ENCODE data around the gene AGMAT. TPM values are rescaled to one million over a fixed set of nuclear protein-coding genes. Genes with fewer than 3 reads are reported as not detected.

Gene AGMAT
- polyA plus RNA-seq (2013, experiment 1 of 2), result 0.81 TPM
- 0.66 TPM for polyA plus RNA-seq (2013, experiment 2 of 2)

GRCh38 chr1:15584489-15585363 is at the start of gene AGMAT:
Gene AGMAT (minus strand): TSS chr1:15585051. CDS start chr1:15584967, 84 bp downstream.
- no peak within 1 kb of the TSS for H3K27ac ChIP-seq (ENCODE audit: low read depth, low read length, severe bottlenecking)
- H3K36me3 ChIP-seq (ENCODE audit: control insufficient read depth, insufficient read depth, low read length), result peaks cover 4% of the 10 kb centered on the region
- 4 to 8% methylated on average over 58 to 65 of the region's 68 CpGs for WGBS, 2 experiments (ENCODE audit: insufficient coverage in 2 of 2)
- H3K4me1 ChIP-seq (ENCODE audit: control insufficient read depth, insufficient read depth, low read length, poor library complexity, severe bottlenecking), result no peaks in the 10 kb centered on the region
- H3K9me3 ChIP-seq (ENCODE audit: control insufficient read depth, low read length), result no peaks in the 10 kb centered on the region
- H3K4me3 ChIP-seq (ENCODE audit: extremely low read depth, insufficient read depth, low read length, poor library complexity, severe bottlenecking), result peak within 1 kb of the TSS; percentile 46

GRCh38 chr1:15633756-15634420 is 49.0 kb upstream of the AGMAT start:
- Histone ChIP-seq H3K4me3 (ENCODE audit: extremely low read depth, insufficient read depth, low read length, poor library complexity, severe bottlenecking) (no peak overlapping the region), H3K9me3 (ENCODE audit: control insufficient read depth, low read length) (no peaks in the 10 kb centered on the region), H3K4me1 (ENCODE audit: control insufficient read depth, insufficient read depth, low read length, poor library complexity, severe bottlenecking) (no peaks in the 10 kb centered on the region), H3K27ac (ENCODE audit: low read depth, low read length, severe bottlenecking) (no peak overlapping the region), H3K36me3 (ENCODE audit: control insufficient read depth, insufficient read depth, low read length) (peaks cover 95% of the 10 kb centered on the region)
- 92 to 94% methylated on average over 6 to 8 of the region's 9 CpGs for WGBS, 2 experiments (ENCODE audit: insufficient coverage in 2 of 2)

- Histone ChIP-seq H3K27ac (ENCODE audit: low read depth, low read length, severe bottlenecking) (no peak overlapping the region), H3K4me1 (ENCODE audit: control insufficient read depth, insufficient read depth, low read length, poor library complexity, severe bottlenecking) (no peaks in the 10 kb centered on the region), H3K9me3 (ENCODE audit: control insufficient read depth, low read length) (no peaks in the 10 kb centered on the region), H3K4me3 (ENCODE audit: extremely low read depth, insufficient read depth, low read length, poor library complexity, severe bottlenecking) (no peak overlapping the region), H3K36me3 (ENCODE audit: control insufficient read depth, insufficient read depth, low read length) (peaks cover 65% of the 10 kb centered on the region)
- WGBS, 2 experiments (ENCODE audit: insufficient coverage in 2 of 2), result no CpG with 5 or more reads among the region's 1 CpG
Observed at GRCh38 chr1:15628003-15628402, 43.2 kb upstream of the AGMAT start.

- Histone ChIP-seq H3K36me3 (ENCODE audit: control insufficient read depth, insufficient read depth, low read length) (peaks cover 62% of the 10 kb centered on the region), H3K4me1 (ENCODE audit: control insufficient read depth, insufficient read depth, low read length, poor library complexity, severe bottlenecking) (no peaks in the 10 kb centered on the region), H3K27ac (ENCODE audit: low read depth, low read length, severe bottlenecking) (no peak overlapping the region), H3K9me3 (ENCODE audit: control insufficient read depth, low read length) (no peaks in the 10 kb centered on the region), H3K4me3 (ENCODE audit: extremely low read depth, insufficient read depth, low read length, poor library complexity, severe bottlenecking) (no peak overlapping the region)
- WGBS, 2 experiments (ENCODE audit: insufficient coverage in 2 of 2), result 92 to 100% methylated on average over 1 to 2 of the region's 4 CpGs
Observed at GRCh38 chr1:15627343-15627988, 42.6 kb upstream of the AGMAT start.

- no peak overlapping the region for H3K27ac ChIP-seq (ENCODE audit: low read depth, low read length, severe bottlenecking)
- WGBS, 2 experiments (ENCODE audit: insufficient coverage in 2 of 2), result 93 to 94% methylated on average over 5 to 7 of the region's 11 CpGs
Observed at GRCh38 chr1:15626269-15626950, 41.6 kb upstream of the AGMAT start.

GRCh38 chr1:15625056-15625917 is 40.4 kb upstream of the AGMAT start:
- Histone ChIP-seq H3K4me3 (ENCODE audit: extremely low read depth, insufficient read depth, low read length, poor library complexity, severe bottlenecking) (no peak overlapping the region), H3K36me3 (ENCODE audit: control insufficient read depth, insufficient read depth, low read length) (peaks cover 40% of the 10 kb centered on the region), H3K27ac (ENCODE audit: low read depth, low read length, severe bottlenecking) (no peak overlapping the region), H3K4me1 (ENCODE audit: control insufficient read depth, insufficient read depth, low read length, poor library complexity, severe bottlenecking) (no peaks in the 10 kb centered on the region), H3K9me3 (ENCODE audit: control insufficient read depth, low read length) (no peaks in the 10 kb centered on the region)
- 90 to 96% methylated on average over 9 to 12 of the region's 13 CpGs for WGBS, 2 experiments (ENCODE audit: insufficient coverage in 2 of 2)

More at GRCh38 chr1:15626269-15626950, 41.6 kb upstream of the AGMAT start:
- Histone ChIP-seq H3K4me1 (ENCODE audit: control insufficient read depth, insufficient read depth, low read length, poor library complexity, severe bottlenecking) (no peaks in the 10 kb centered on the region), H3K4me3 (ENCODE audit: extremely low read depth, insufficient read depth, low read length, poor library complexity, severe bottlenecking) (no peak overlapping the region), H3K36me3 (ENCODE audit: control insufficient read depth, insufficient read depth, low read length) (peaks cover 51% of the 10 kb centered on the region), H3K9me3 (ENCODE audit: control insufficient read depth, low read length) (no peaks in the 10 kb centered on the region)

GRCh38 chr1:15624133-15624714 is 39.4 kb upstream of the AGMAT start:
- Histone ChIP-seq H3K4me3 (ENCODE audit: extremely low read depth, insufficient read depth, low read length, poor library complexity, severe bottlenecking) (no peak overlapping the region), H3K4me1 (ENCODE audit: control insufficient read depth, insufficient read depth, low read length, poor library complexity, severe bottlenecking) (peaks cover 8% of the 10 kb centered on the region), H3K27ac (ENCODE audit: low read depth, low read length, severe bottlenecking) (no peak overlapping the region), H3K36me3 (ENCODE audit: control insufficient read depth, insufficient read depth, low read length) (peaks cover 31% of the 10 kb centered on the region), H3K9me3 (ENCODE audit: control insufficient read depth, low read length) (no peaks in the 10 kb centered on the region)
- WGBS, 2 experiments (ENCODE audit: insufficient coverage in 2 of 2), result 95 to 100% methylated on average over 1 to 3 of the region's 3 CpGs

- Histone ChIP-seq H3K36me3 (ENCODE audit: control insufficient read depth, insufficient read depth, low read length) (peaks cover 26% of the 10 kb centered on the region), H3K4me1 (ENCODE audit: control insufficient read depth, insufficient read depth, low read length, poor library complexity, severe bottlenecking) (peaks cover 8% of the 10 kb centered on the region), H3K4me3 (ENCODE audit: extremely low read depth, insufficient read depth, low read length, poor library complexity, severe bottlenecking) (no peak overlapping the region), H3K9me3 (ENCODE audit: control insufficient read depth, low read length) (no peaks in the 10 kb centered on the region), H3K27ac (ENCODE audit: low read depth, low read length, severe bottlenecking) (no peak overlapping the region)
- 60% methylated on average over 1 of the region's 6 CpGs; no CpG with 5 or more reads in 1 of the 2 experiments for WGBS, 2 experiments (ENCODE audit: insufficient coverage in 2 of 2)
Observed at GRCh38 chr1:15623435-15623834, 38.6 kb upstream of the AGMAT start.

GRCh38 chr1:15622712-15623373 is 38.0 kb upstream of the AGMAT start:
- H3K4me1 ChIP-seq (ENCODE audit: control insufficient read depth, insufficient read depth, low read length, poor library complexity, severe bottlenecking), result peaks cover 8% of the 10 kb centered on the region
- 96% methylated on average over 5 of the region's 7 CpGs for WGBS, 2 experiments (ENCODE audit: insufficient coverage in 2 of 2)

More at GRCh38 chr1:15622712-15623373, 38.0 kb upstream of the AGMAT start:
- H3K27ac ChIP-seq (ENCODE audit: low read depth, low read length, severe bottlenecking), result no peak overlapping the region
- no peaks in the 10 kb centered on the region for H3K9me3 ChIP-seq (ENCODE audit: control insufficient read depth, low read length)
- no peak overlapping the region for H3K4me3 ChIP-seq (ENCODE audit: extremely low read depth, insufficient read depth, low read length, poor library complexity, severe bottlenecking)
- H3K36me3 ChIP-seq (ENCODE audit: control insufficient read depth, insufficient read depth, low read length), result peaks cover 22% of the 10 kb centered on the region
